ENCODE results near the gene MAN2A2.

The MAN2A2 gene

GRCh38 chr15:90942354-90943120 lies 39.4 kb downstream of the MAN2A2 start:
- DNase-seq (ENCODE audit: low read depth in 1 of 2, low spot score in 1 of 2) = no peak
- TF ChIP-seq JUND (IDR thresholded peaks at IDR 0.05; ENCODE audit: low read depth) = no peak
- in situ Hi-C loops (cut with HindIII; ENCODE audit: low pct_unique_long_range_greater_than_20kb, low sequenced_read_pairs) = no loop called here

- no peak for TF ChIP-seq JUND (IDR thresholded peaks at IDR 0.05; ENCODE audit: low read depth)
- no peak for DNase-seq (ENCODE audit: low read depth in 1 of 2, low spot score in 1 of 2)
- in situ Hi-C loops (cut with HindIII; ENCODE audit: low pct_unique_long_range_greater_than_20kb, low sequenced_read_pairs) = no loop called here
Observed at GRCh38 chr15:90945091-90945490, 42.0 kb downstream of the MAN2A2 start.

GRCh38 chr15:90946538-90946937 lies 43.4 kb downstream of the MAN2A2 start:
- in situ Hi-C loops (cut with HindIII; ENCODE audit: low pct_unique_long_range_greater_than_20kb, low sequenced_read_pairs) = no loop called here
- no peak for DNase-seq (ENCODE audit: low read depth in 1 of 2, low spot score in 1 of 2)
- TF ChIP-seq JUND (IDR thresholded peaks at IDR 0.05; ENCODE audit: low read depth) = no peak

DNA sequence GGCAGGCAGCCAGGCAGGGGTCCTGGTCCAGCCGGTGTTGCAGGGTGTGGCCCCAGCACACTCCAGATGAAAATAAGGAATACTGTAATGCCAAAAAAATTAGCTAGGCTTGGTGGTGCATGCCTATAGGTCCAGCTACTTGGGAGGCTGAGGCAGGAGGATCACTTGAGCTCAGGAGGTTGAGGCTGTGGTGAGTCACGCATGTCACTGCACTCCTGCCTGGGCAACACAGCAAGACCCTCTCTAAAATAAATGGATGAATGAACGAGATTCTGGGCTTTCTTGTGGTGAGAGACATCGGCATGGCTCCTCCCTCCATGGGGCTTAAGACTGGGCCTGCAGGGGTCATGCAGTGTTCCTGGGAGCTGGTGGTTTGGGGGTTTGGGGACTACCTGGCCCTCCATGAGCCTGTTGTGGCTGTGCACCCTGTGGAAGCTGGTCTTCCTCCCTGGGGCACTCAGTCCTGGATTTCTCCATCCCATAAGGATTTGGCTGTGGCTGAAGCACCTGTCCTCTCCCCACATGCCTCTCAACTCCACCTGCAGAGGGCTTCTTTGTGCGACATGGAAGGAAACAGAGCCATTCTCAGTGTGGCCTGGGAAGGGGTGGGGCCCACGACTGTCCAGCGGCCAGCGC lies 44.0 kb downstream of the MAN2A2 start:
- in situ Hi-C loops (cut with HindIII; ENCODE audit: low pct_unique_long_range_greater_than_20kb, low sequenced_read_pairs) = no loop called here
- no peak for TF ChIP-seq JUND (IDR thresholded peaks at IDR 0.05; ENCODE audit: low read depth)
- no peak for DNase-seq (ENCODE audit: low read depth in 1 of 2, low spot score in 1 of 2)

- no peak for TF ChIP-seq JUND (IDR thresholded peaks at IDR 0.05; ENCODE audit: low read depth)
- in situ Hi-C loops (cut with HindIII; ENCODE audit: low pct_unique_long_range_greater_than_20kb, low sequenced_read_pairs) = no loop called here
Observed at GRCh38 chr15:90947577-90948357, 44.7 kb downstream of the MAN2A2 start.

DNA sequence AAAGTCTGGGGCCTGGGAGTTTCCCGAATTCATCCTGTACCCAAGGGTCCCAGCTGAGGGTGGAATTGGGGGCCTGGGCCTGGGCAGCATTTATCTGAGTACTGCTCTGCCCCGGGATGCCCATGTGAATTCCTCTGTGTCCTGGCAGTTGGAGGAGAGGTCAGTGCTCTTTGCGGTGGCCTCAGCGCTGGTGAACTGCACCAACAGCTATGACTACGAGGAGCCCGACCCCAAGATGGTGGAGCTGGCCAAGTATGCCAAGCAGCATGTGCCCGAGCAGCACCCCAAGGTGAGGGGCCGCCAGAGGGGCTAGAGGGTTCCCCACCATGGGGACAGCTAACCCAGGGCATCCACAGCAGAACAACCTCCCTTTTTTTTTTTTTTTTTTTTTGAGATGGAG lies 45.4 kb downstream of the MAN2A2 start:
- DNase-seq (ENCODE audit: low read depth in 1 of 2, low spot score in 1 of 2) = no peak
- in situ Hi-C loops (cut with HindIII; ENCODE audit: low pct_unique_long_range_greater_than_20kb, low sequenced_read_pairs) = no loop called here
- no peak for TF ChIP-seq JUND (IDR thresholded peaks at IDR 0.05; ENCODE audit: low read depth)

More at GRCh38 chr15:90947577-90948357, 44.7 kb downstream of the MAN2A2 start:
- DNase-seq (ENCODE audit: low read depth in 1 of 2, low spot score in 1 of 2) = no peak

- no peak for DNase-seq (ENCODE audit: low read depth in 1 of 2, low spot score in 1 of 2)
- TF ChIP-seq JUND (IDR thresholded peaks at IDR 0.05; ENCODE audit: low read depth) = no peak
- in situ Hi-C loops (cut with HindIII; ENCODE audit: low pct_unique_long_range_greater_than_20kb, low sequenced_read_pairs) = no loop called here
Observed at GRCh38 chr15:90949979-90950675, 47.0 kb downstream of the MAN2A2 start.

DNA sequence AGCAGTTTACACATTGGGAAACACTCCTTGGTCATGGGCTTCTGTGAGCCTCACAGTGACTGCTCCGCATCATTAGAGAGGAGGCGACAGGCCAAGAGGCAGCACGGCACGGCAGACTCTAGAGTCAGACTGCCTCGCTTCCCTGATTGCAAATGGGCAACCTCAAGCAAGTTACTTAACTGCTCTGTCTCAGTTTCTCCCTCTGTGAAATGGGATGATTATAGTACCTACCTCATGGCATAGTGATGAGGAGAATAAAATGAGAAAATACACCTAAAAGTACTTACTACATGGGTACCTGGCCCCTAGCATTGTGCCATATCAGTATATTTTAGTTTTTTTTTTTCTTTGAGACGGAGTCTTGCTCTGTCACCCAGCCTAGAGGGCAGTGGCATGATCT lies 47.6 kb downstream of the MAN2A2 start:
- TF ChIP-seq JUND (IDR thresholded peaks at IDR 0.05; ENCODE audit: low read depth) = no peak
- in situ Hi-C loops (cut with HindIII; ENCODE audit: low pct_unique_long_range_greater_than_20kb, low sequenced_read_pairs) = no loop called here
- no peak for DNase-seq (ENCODE audit: low read depth in 1 of 2, low spot score in 1 of 2)

DNA sequence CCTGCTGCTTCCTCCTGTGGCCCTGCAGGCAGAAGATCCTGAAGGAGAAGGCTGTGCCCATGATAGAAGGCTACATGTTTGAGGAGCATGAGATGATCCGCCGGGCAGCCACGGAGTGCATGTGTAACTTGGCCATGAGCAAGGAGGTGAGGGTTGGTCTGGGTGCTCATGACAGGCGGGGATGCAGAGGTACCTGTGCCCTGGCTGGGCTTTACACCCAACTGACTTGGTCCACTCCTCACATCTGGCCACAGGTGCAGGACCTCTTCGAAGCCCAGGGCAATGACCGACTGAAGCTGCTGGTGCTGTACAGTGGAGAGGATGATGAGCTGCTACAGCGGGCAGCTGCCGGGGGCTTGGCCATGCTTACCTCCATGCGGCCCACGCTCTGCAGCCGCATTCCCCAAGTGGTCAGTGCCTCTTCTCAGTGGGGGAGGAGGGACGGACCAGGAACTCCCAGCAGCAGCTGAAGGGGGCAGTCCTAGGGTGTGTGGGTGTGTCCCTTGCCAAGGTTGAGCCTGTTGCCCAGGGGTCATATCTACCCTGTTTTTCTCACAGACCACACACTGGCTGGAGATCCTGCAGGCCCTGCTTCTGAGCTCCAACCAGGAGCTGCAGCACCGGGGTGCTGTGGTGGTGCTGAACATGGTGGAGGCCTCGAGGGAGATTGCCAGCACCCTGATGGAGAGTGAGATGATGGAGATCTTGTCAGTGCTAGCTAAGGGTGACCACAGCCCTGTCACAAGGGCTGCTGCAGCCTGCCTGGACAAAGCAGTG lies 50.0 kb downstream of the MAN2A2 start:
- no peak for TF ChIP-seq JUND (IDR thresholded peaks at IDR 0.05; ENCODE audit: low read depth)
- in situ Hi-C loops (cut with HindIII; ENCODE audit: low pct_unique_long_range_greater_than_20kb, low sequenced_read_pairs) = no loop called here
- no peak for DNase-seq (ENCODE audit: low read depth in 1 of 2, low spot score in 1 of 2)

- in situ Hi-C loops (cut with HindIII; ENCODE audit: low pct_unique_long_range_greater_than_20kb, low sequenced_read_pairs) = no loop called here
- TF ChIP-seq JUND (IDR thresholded peaks at IDR 0.05; ENCODE audit: low read depth) = no peak
- no peak for DNase-seq (ENCODE audit: low read depth in 1 of 2, low spot score in 1 of 2)
Observed at GRCh38 chr15:90953947-90954711, 51.0 kb downstream of the MAN2A2 start.

All from T47D (cell line).